Measurements from ENCODE around the gene VPS4A. TPM values are rescaled to one million over a fixed set of nuclear protein-coding genes. Genes with fewer than 3 reads are reported as not detected.
A peak's percentile ranks its signal among the peaks of the same experiment; 100 is the strongest.
"Not testable (repeated sequence)": the region's sequence is repeated elsewhere in the genome, so short reads cannot be mapped to it uniquely, and the experiment has no call there.

VPS4A gene
- total RNA-seq, 3 donors from 2014 or later: 31.3 to 43.8 (median 32.4) TPM

GRCh38 chr16:69285240-69285639 is 25.9 kb upstream of the VPS4A start:
- no peak for DNase-seq (ENCODE audit: low spot score in 2 of 2)
- Histone ChIP-seq H3K27ac (no peak overlapping the region), H3K4me3 (no peak overlapping the region), H3K4me1 (no peaks in the 10 kb centered on the region), H3K27me3 (no peaks in the 10 kb centered on the region), H3K9me3 (no peaks in the 10 kb centered on the region), H3K36me3 (no peaks in the 10 kb centered on the region)
- intact Hi-C loops (cut with DNase I; ENCODE audit: low total_unique reads): no loop called here
- TF ChIP-seq POLR2AphosphoS5 (IDR thresholded peaks at IDR 0.05) (no peak), CTCF (IDR thresholded peaks at IDR 0.05) (no peak), POLR2A (IDR thresholded peaks at IDR 0.05) (no peak)

- no peak overlapping the region for H3K4me3 ChIP-seq
- no peaks in the 10 kb centered on the region for H3K27me3 ChIP-seq
- no peaks in the 10 kb centered on the region for H3K9me3 ChIP-seq
- H3K36me3 ChIP-seq: no peaks in the 10 kb centered on the region
- peak overlapping the region in 1 of 2 donors; percentile 22 for H3K27ac ChIP-seq
- no peak for DNase-seq (ENCODE audit: low spot score in 2 of 2)
- no peaks in the 10 kb centered on the region for H3K4me1 ChIP-seq
- TF ChIP-seq POLR2A (IDR thresholded peaks at IDR 0.05) (no peak), CTCF (IDR thresholded peaks at IDR 0.05) (peak; percentile 39 to 71 (median 62)), POLR2AphosphoS5 (IDR thresholded peaks at IDR 0.05) (peak in 1 of 3 donors; percentile 41)
- intact Hi-C loops (cut with DNase I; ENCODE audit: low total_unique reads): no loop called here
Observed at GRCh38 chr16:69286941-69287713, 24.0 kb upstream of the VPS4A start.

GRCh38 chr16:69291657-69292056 is 19.5 kb upstream of the VPS4A start:
- DNase-seq (ENCODE audit: low spot score in 2 of 2); intact Hi-C loops (cut with DNase I; ENCODE audit: low total_unique reads); H3K9me3 ChIP-seq; H3K36me3 ChIP-seq; H3K4me1 ChIP-seq; H3K27ac ChIP-seq; H3K4me3 ChIP-seq; H3K27me3 ChIP-seq: not testable (repeated sequence)

GRCh38 chr16:69293401-69293800 is 17.7 kb upstream of the VPS4A start:
- no peaks in the 10 kb centered on the region for H3K36me3 ChIP-seq
- DNase-seq (ENCODE audit: low spot score in 2 of 2): no peak
- peak overlapping the region in 1 of 2 donors; percentile 29 for H3K27ac ChIP-seq
- TF ChIP-seq POLR2AphosphoS5 (IDR thresholded peaks at IDR 0.05) (no peak), POLR2A (IDR thresholded peaks at IDR 0.05) (no peak), CTCF (IDR thresholded peaks at IDR 0.05) (no peak)
- no peaks in the 10 kb centered on the region for H3K9me3 ChIP-seq
- no peaks in the 10 kb centered on the region for H3K4me1 ChIP-seq
- no peak overlapping the region for H3K4me3 ChIP-seq
- no peaks in the 10 kb centered on the region for H3K27me3 ChIP-seq
- intact Hi-C loops (cut with DNase I; ENCODE audit: low total_unique reads): no loop called here

- no peaks in the 10 kb centered on the region for H3K4me1 ChIP-seq
- H3K27ac ChIP-seq: no peak overlapping the region
- H3K4me3 ChIP-seq: no peak overlapping the region
- intact Hi-C loops (cut with DNase I; ENCODE audit: low total_unique reads): no loop called here
- no peak for TF ChIP-seq CTCF (IDR thresholded peaks at IDR 0.05)
- TF ChIP-seq POLR2AphosphoS5 (IDR thresholded peaks at IDR 0.05): no peak
- no peak for TF ChIP-seq POLR2A (IDR thresholded peaks at IDR 0.05)
- no peaks in the 10 kb centered on the region for H3K9me3 ChIP-seq
- no peaks in the 10 kb centered on the region for H3K36me3 ChIP-seq
- peak in 1 of 2 donors; percentile 44 for DNase-seq (ENCODE audit: low spot score in 2 of 2)
- no peaks in the 10 kb centered on the region for H3K27me3 ChIP-seq
Observed at GRCh38 chr16:69294051-69294450, 17.1 kb upstream of the VPS4A start.

GRCh38 chr16:69296771-69297170 is 14.4 kb upstream of the VPS4A start:
- H3K27ac ChIP-seq; H3K36me3 ChIP-seq; H3K27me3 ChIP-seq; DNase-seq (ENCODE audit: low spot score in 2 of 2); H3K4me1 ChIP-seq; intact Hi-C loops (cut with DNase I; ENCODE audit: low total_unique reads); H3K4me3 ChIP-seq; H3K9me3 ChIP-seq: not testable (repeated sequence)
